HG02623 (cell line): ENCODE measurements around the gene SFTPB.
"Not testable (repeated sequence)": the region's sequence is repeated elsewhere in the genome, so short reads cannot be mapped to it uniquely, and the experiment has no call there.

Experiments used
- ATAC-seq: cut with Tn5 transposase; IDR thresholded peaks from one replicate; pipeline ENCODE4 v1.9.1; 2021; ENCODE audit warnings: moderate library complexity; ENCODE audit not compliant: unreplicated experiment

SFTPB gene

GRCh38 chr2:85678377-85678776, 10.4 kb upstream of the SFTPB start:
- no peak for ATAC-seq

GRCh38 chr2:85675866-85676548, 8.0 kb upstream of the SFTPB start:
- no peak for ATAC-seq

- no peak for ATAC-seq
These were observed 7.4 kb upstream of the SFTPB start for GRCh38 chr2:85675427-85675826.

GRCh38 chr2:85674417-85674816, 6.4 kb upstream of the SFTPB start:
- ATAC-seq: no peak

- no peak for ATAC-seq
These were observed 5.8 kb upstream of the SFTPB start for GRCh38 chr2:85673716-85674375.

GRCh38 chr2:85672456-85672855, 4.5 kb upstream of the SFTPB start:
- no peak for ATAC-seq

- not testable (repeated sequence) for ATAC-seq
These were observed 2.4 kb upstream of the SFTPB start for GRCh38 chr2:85670416-85670815.

- no peak for ATAC-seq
These were observed 1.6 kb upstream of the SFTPB start for GRCh38 chr2:85669549-85669948.

- ATAC-seq: no peak
These were observed 801 bp upstream of the SFTPB start for GRCh38 chr2:85668857-85669142.

- no peak for ATAC-seq
These were observed 414 bp downstream of the SFTPB start for GRCh38 chr2:85667561-85668008.

- ATAC-seq: no peak
These were observed 1.3 kb downstream of the SFTPB start for GRCh38 chr2:85666435-85667316.

- no peak for ATAC-seq
These were observed 2.0 kb downstream of the SFTPB start for GRCh38 chr2:85666016-85666415.

GRCh38 chr2:85665264-85665937, 2.6 kb downstream of the SFTPB start:
- no peak for ATAC-seq

- ATAC-seq: no peak
These were observed 4.1 kb downstream of the SFTPB start for GRCh38 chr2:85663594-85664565.

GRCh38 chr2:85662899-85663593, 5.0 kb downstream of the SFTPB start:
- ATAC-seq: no peak

- no peak for ATAC-seq
These were observed 6.7 kb downstream of the SFTPB start for GRCh38 chr2:85661139-85661858.

GRCh38 chr2:85660725-85661124, 7.3 kb downstream of the SFTPB start:
- no peak for ATAC-seq

- ATAC-seq: not testable (repeated sequence)
These were observed 7.7 kb downstream of the SFTPB start for GRCh38 chr2:85660301-85660700.
